SK-N-SH treated with all-trans-retinoic acid at 6 μM for 48 hours (cell line): ENCODE measurements around the gene PTPRN2.

Experiments
- OSR1 ChIP-seq: fragments of 250-450 bp; sonication (Bioruptor Pico); IDR thresholded peaks from 2 replicates; pipeline ENCODE4 v1.8.0; 2022; ENCODE audit warnings: moderate library complexity, mild to moderate bottlenecking, inconsistent platforms
- RARB ChIP-seq: fragments of 250-450 bp; sonication (Bioruptor Pico); IDR thresholded peaks from 2 replicates; pipeline ENCODE4 v1.8.0; 2021; ENCODE audit warnings: mild to moderate bottlenecking, moderate library complexity
- TCF4 ChIP-seq: fragments of 250-450 bp; sonication (Bioruptor Pico); IDR thresholded peaks from 2 replicates; pipeline ENCODE4 v1.8.0; 2021; ENCODE audit warnings: mild to moderate bottlenecking, moderate library complexity, borderline replicate concordance
- ZFP3 ChIP-seq: fragments of 250-450 bp; sonication (Bioruptor Pico); IDR thresholded peaks from 2 replicates; pipeline ENCODE4 v1.5.0; 2020; ENCODE audit warnings: mild to moderate bottlenecking, moderate library complexity
- ZNF70 ChIP-seq: fragments of 450-650 bp; formaldehyde crosslinking; IDR thresholded peaks from 2 replicates; pipeline ENCODE4 v1.5.0; 2020; ENCODE audit warnings: mild to moderate bottlenecking, moderate library complexity

DNA sequence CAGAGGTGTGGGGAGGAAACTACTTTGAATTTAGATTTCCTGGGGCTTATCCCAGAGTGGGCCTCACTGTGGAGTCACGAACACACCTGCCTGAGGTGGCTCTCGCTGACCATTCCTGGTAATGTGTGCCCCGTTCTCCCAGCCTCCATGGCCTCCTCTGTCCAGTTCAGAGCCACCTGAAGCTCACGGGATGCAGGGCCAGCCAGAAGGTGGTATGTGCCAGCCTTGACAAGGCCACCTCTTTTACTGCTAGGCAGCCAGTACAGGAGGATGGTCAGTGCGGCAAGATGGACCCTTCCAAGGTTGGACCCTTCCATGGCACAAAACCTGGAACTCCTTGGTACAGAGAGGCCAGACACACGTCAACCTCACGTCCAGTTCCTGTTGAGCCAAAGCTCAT is 1040.5 kb downstream of the PTPRN2 start:
- TF ChIP-seq TCF4, result no peak
- TF ChIP-seq ZFP3 (CRISPR knock-in tag), result no peak
- no peak for TF ChIP-seq RARB (CRISPR knock-in tag)
- no peak for TF ChIP-seq OSR1 (CRISPR knock-in tag)
- TF ChIP-seq ZNF70 (CRISPR knock-in tag), result no peak
